Activated CD4-positive, alpha-beta T cell treated with anti-CD3 and anti-CD28 coated beads, Interleukin-2, amount 50 U/mL, for 16 hours (primary cell): ENCODE measurements around the gene SFTPB.
"Not testable (repeated sequence)": the region's sequence is repeated elsewhere in the genome, so short reads cannot be mapped to it uniquely, and the experiment has no call there.

ENCODE experiments used
- DNase-seq: peaks from one replicate; pipeline ENCODE4 v3.0.0-alpha.2; 2020

SFTPB gene

GRCh38 chr2:85675427-85675826 lies 7.4 kb upstream of the SFTPB start:
- DNase-seq = no peak

GRCh38 chr2:85674417-85674816 lies 6.4 kb upstream of the SFTPB start:
- DNase-seq = no peak

GRCh38 chr2:85673716-85674375 lies 5.8 kb upstream of the SFTPB start:
- DNase-seq = no peak

- no peak for DNase-seq
Measured at GRCh38 chr2:85672456-85672855, 4.5 kb upstream of the SFTPB start.

- DNase-seq = not testable (repeated sequence)
Measured at GRCh38 chr2:85670416-85670815, 2.4 kb upstream of the SFTPB start.

GRCh38 chr2:85669549-85669948 lies 1.6 kb upstream of the SFTPB start:
- no peak for DNase-seq

GRCh38 chr2:85668857-85669142 lies 801 bp upstream of the SFTPB start:
- no peak for DNase-seq

- no peak for DNase-seq
Measured at GRCh38 chr2:85667561-85668008, 414 bp downstream of the SFTPB start.

GRCh38 chr2:85666435-85667316 lies 1.3 kb downstream of the SFTPB start:
- DNase-seq = no peak

GRCh38 chr2:85666016-85666415 lies 2.0 kb downstream of the SFTPB start:
- no peak for DNase-seq

GRCh38 chr2:85665264-85665937 lies 2.6 kb downstream of the SFTPB start:
- no peak for DNase-seq

- DNase-seq = no peak
Measured at GRCh38 chr2:85663594-85664565, 4.1 kb downstream of the SFTPB start.

GRCh38 chr2:85662899-85663593 lies 5.0 kb downstream of the SFTPB start:
- DNase-seq = no peak

- DNase-seq = no peak
Measured at GRCh38 chr2:85661139-85661858, 6.7 kb downstream of the SFTPB start.

- no peak for DNase-seq
Measured at GRCh38 chr2:85660725-85661124, 7.3 kb downstream of the SFTPB start.

GRCh38 chr2:85660301-85660700 lies 7.7 kb downstream of the SFTPB start:
- DNase-seq = not testable (repeated sequence)

- no peak for DNase-seq
Measured at GRCh38 chr2:85659324-85659981, 8.5 kb downstream of the SFTPB start.

- DNase-seq = not testable (repeated sequence)
Measured at GRCh38 chr2:85657399-85657798, 10.6 kb downstream of the SFTPB start.

GRCh38 chr2:85656468-85656867 lies 11.5 kb downstream of the SFTPB start:
- no peak for DNase-seq

- DNase-seq = no peak
Measured at GRCh38 chr2:85655961-85656417, 12.0 kb downstream of the SFTPB start.

GRCh38 chr2:85653996-85654395 lies 14.0 kb downstream of the SFTPB start:
- DNase-seq = no peak
